HepG2 (cell line): ENCODE data around the gene HCRTR1. TPM values are rescaled to one million over a fixed set of nuclear protein-coding genes. Genes with fewer than 3 reads are reported as not detected.
A peak's percentile ranks its signal among the peaks of the same experiment; 100 is the strongest.

ENCODE experiments used
- CENPT ChIP-seq: sonication (generic); formaldehyde crosslinking; IDR thresholded peaks from 2 replicates; pipeline ENCODE4 v1.8.0; 2022; ENCODE audit warnings: low read depth, mild to moderate bottlenecking, moderate library complexity, missing genetic modification reagents
- DRAP1 ChIP-seq: IDR thresholded peaks from 2 replicates; pipeline ENCODE4 v1.6.1; 2016; ENCODE audit warnings: missing genetic modification reagents, missing compliant biosample characterization
- FOXK1 ChIP-seq: sonication (generic); formaldehyde crosslinking; IDR thresholded peaks from 2 replicates; pipeline ENCODE4 v1.4.0; 2020; ENCODE audit warnings: low read depth, missing genetic modification reagents, borderline replicate concordance
- KAT8 ChIP-seq: IDR thresholded peaks from 2 replicates; pipeline ENCODE4 v1.6.1; 2016; ENCODE audit warnings: missing genetic modification reagents, missing compliant biosample characterization
- MXD4 ChIP-seq: IDR thresholded peaks from 2 replicates; pipeline ENCODE4 v1.6.1; 2016; ENCODE audit warnings: mild to moderate bottlenecking, missing biosample characterization, missing genetic modification reagents
- PTBP1 ChIP-seq: fragments of 200-400 bp; formaldehyde crosslinking; IDR thresholded peaks from 2 replicates; pipeline ENCODE4 v1.6.1; 2018; ENCODE audit warnings: low read length, low read depth; ENCODE audit not compliant: poor library complexity, severe bottlenecking
- RXRA ChIP-seq: sonication (generic); formaldehyde crosslinking; IDR thresholded peaks from 2 replicates; pipeline ENCODE4 v1.5.1; 2020; ENCODE audit warnings: missing genetic modification reagents
- SAFB2 ChIP-seq: sonication (generic); formaldehyde crosslinking; IDR thresholded peaks from 2 replicates; pipeline ENCODE4 v1.5.1; 2020; ENCODE audit warnings: missing genetic modification reagents, low read depth, mild to moderate bottlenecking, borderline replicate concordance
- SALL1 ChIP-seq: sonication (generic); formaldehyde crosslinking; IDR thresholded peaks from 2 replicates; pipeline ENCODE4 v1.8.0; 2022; ENCODE audit warnings: mild to moderate bottlenecking, missing genetic modification reagents
- ZBTB7A ChIP-seq: sonication (generic); formaldehyde crosslinking; IDR thresholded peaks from 2 replicates; pipeline ENCODE4 v1.8.0; 2022; ENCODE audit warnings: mild to moderate bottlenecking, missing genetic modification reagents
- ZFY ChIP-seq: sonication (generic); formaldehyde crosslinking; IDR thresholded peaks from 2 replicates; pipeline ENCODE4 v1.4.0; 2020; ENCODE audit warnings: missing genetic modification reagents
- ZHX1 ChIP-seq: sonication (generic); formaldehyde crosslinking; IDR thresholded peaks from 2 replicates; pipeline ENCODE4 v1.8.1; 2022; ENCODE audit warnings: low read depth, mild to moderate bottlenecking, missing genetic modification reagents
- ZNF407 ChIP-seq: sonication (generic); formaldehyde crosslinking; IDR thresholded peaks from one replicate; pipeline ENCODE4 v1.5.1; 2020; ENCODE audit warnings: mild to moderate bottlenecking, missing genetic modification reagents; ENCODE audit errors: not compliant biosample characterization
- ZNF430 ChIP-seq: sonication (generic); formaldehyde crosslinking; IDR thresholded peaks from 2 replicates; pipeline ENCODE4 v1.9.0; 2021; ENCODE audit warnings: mild to moderate bottlenecking, missing genetic modification reagents
- ZNF552 ChIP-seq: sonication (generic); formaldehyde crosslinking; IDR thresholded peaks from 2 replicates; pipeline ENCODE4 v1.9.0; 2022; ENCODE audit warnings: missing genetic modification reagents, mild to moderate bottlenecking, borderline replicate concordance
- ZNF556 ChIP-seq: sonication (generic); formaldehyde crosslinking; IDR thresholded peaks from 2 replicates; pipeline ENCODE4 v1.4.0; 2020; ENCODE audit warnings: mild to moderate bottlenecking, missing genetic modification reagents, borderline replicate concordance
- ZNF788 ChIP-seq: sonication (generic); formaldehyde crosslinking; IDR thresholded peaks from 2 replicates; pipeline ENCODE4 v1.5.0; 2020; ENCODE audit warnings: mild to moderate bottlenecking, missing genetic modification reagents, borderline replicate concordance
- polyA plus RNA-seq, 8 experiments: library from polyadenylated mRNA; depleted of rRNA in 3 of 8; stranded (reverse) in 7 of 8; unstranded in 1 of 8; fragments of >200 nt; fragmentation: Illumina TruSeq in 4 of 8; extraction: Trizol in 4 of 8; gene quantifications; 2 replicates each; pipeline versions ENCODE4 v1.2.1 to v1.2.3, GENCODE V29; 2011 to 2016; ENCODE audit warnings: low read depth in 4 of 8, missing spikeins in 1 of 8, mixed read lengths in 1 of 8; ENCODE audit not compliant: insufficient read depth in 1 of 8
- total RNA-seq, 5 experiments: library from RNA; depleted of rRNA; stranded (reverse); fragments of >200 nt; fragmentation: Illumina TruSeq; extraction: Trizol; gene quantifications; 2 replicates each; pipeline ENCODE4 v1.2.3, GENCODE V29; 2016; ENCODE audit warnings: low read depth in 1 of 5

HCRTR1 gene
- total and polyA plus RNA-seq, 2 of the 13 experiments (the other 11 are each of a cell fraction or from before 2014, with no cell fraction given): not detected

- TF ChIP-seq CENPT (no peak), ZHX1 (0 out of 2 replicates have a peak, but pooled peaks have one; percentile 30), ZNF788 (CRISPR knock-in tag) (peak; percentile 32; the same call in 1 of the 2 replicates), ZFY (CRISPR knock-in tag) (peak; percentile 19; the same call in 1 of the 2 replicates), DRAP1 (0 out of 2 replicates have a peak, but pooled peaks have one; percentile 26), KAT8 (CRISPR knock-in tag) (0 out of 2 replicates have a peak, but pooled peaks have one; percentile 36), ZNF556 (no peak), ZNF430 (CRISPR knock-in tag) (no peak), RXRA (CRISPR knock-in tag) (peak; percentile 23; the same call in 1 of the 2 replicates), MXD4 (CRISPR knock-in tag) (peak; percentile 78), ZNF407 (CRISPR knock-in tag) (no peak), PTBP1 (no peak), ZBTB7A (0 out of 2 replicates have a peak, but pooled peaks have one; percentile 17), ZNF552 (no peak), SALL1 (CRISPR knock-in tag) (peak; percentile 79), FOXK1 (CRISPR knock-in tag) (peak; percentile 40; the same call in 1 of the 2 replicates), SAFB2 (CRISPR knock-in tag) (no peak)
These were observed 45.0 kb upstream of the HCRTR1 start (continued) for GRCh38 chr1:31572323-31573104.
